HepG2 (cell line): Measurements from ENCODE around the gene ZBTB17. TPM values are rescaled to one million over a fixed set of nuclear protein-coding genes. Genes with fewer than 3 reads are reported as not detected.

Experiments
- FOSL1 ChIP-seq: sonication (generic); formaldehyde crosslinking; IDR thresholded peaks from 2 replicates; pipeline ENCODE4 v1.9.0; 2021; ENCODE audit warnings: missing genetic modification reagents, borderline replicate concordance
- HNRNPH1 ChIP-seq: fragments of 200-400 bp; formaldehyde crosslinking; optimal IDR thresholded peaks from 2 replicates; pipeline ENCODE3; 2017; ENCODE audit warnings: mild to moderate bottlenecking, low read depth, low read length
- NBN ChIP-seq: fragments of 450-650 bp; conservative IDR thresholded peaks from 2 replicates; pipeline ENCODE4 v1.6.1; 2017
- NCOR1 ChIP-seq: fragments of 200-600 bp; sonication (generic); IDR thresholded peaks from 2 replicates; pipeline ENCODE4 v1.7.0; 2017; ENCODE audit warnings: antibody characterized with exemption, low read length, borderline replicate concordance
- RBAK ChIP-seq: sonication (generic); formaldehyde crosslinking; IDR thresholded peaks from 2 replicates; pipeline ENCODE4 v1.5.1; 2020; ENCODE audit warnings: mild to moderate bottlenecking, missing genetic modification reagents
- RXRB ChIP-seq: IDR thresholded peaks from 2 replicates; pipeline ENCODE4 v1.6.1; 2016; ENCODE audit warnings: borderline replicate concordance, missing genetic modification reagents, missing compliant biosample characterization
- TP53 ChIP-seq: sonication (generic); formaldehyde crosslinking; conservative IDR thresholded peaks from 2 replicates; pipeline ENCODE4 v1.4.0; 2020; ENCODE audit warnings: missing genetic modification reagents
- ZBTB3 ChIP-seq: sonication (generic); formaldehyde crosslinking; IDR thresholded peaks from 2 replicates; pipeline ENCODE4 v1.4.0; 2020; ENCODE audit warnings: low read depth, mild to moderate bottlenecking, moderate library complexity, missing genetic modification reagents, borderline replicate concordance
- ZNF598 ChIP-seq: sonication (generic); formaldehyde crosslinking; IDR thresholded peaks from 2 replicates; pipeline ENCODE4 v1.5.1; 2020; ENCODE audit warnings: mild to moderate bottlenecking, missing genetic modification reagents, borderline replicate concordance
- polyA plus RNA-seq, 8 experiments: library from polyadenylated mRNA; depleted of rRNA in 3 of 8; stranded (reverse) in 7 of 8; unstranded in 1 of 8; fragments of >200 nt; fragmentation: Illumina TruSeq in 4 of 8; extraction: Trizol in 4 of 8; gene quantifications; 2 replicates each; pipeline versions ENCODE4 v1.2.1 to v1.2.3, GENCODE V29; 2011 to 2016; ENCODE audit warnings: low read depth in 4 of 8, missing spikeins in 1 of 8, mixed read lengths in 1 of 8; ENCODE audit not compliant: insufficient read depth in 1 of 8
- total RNA-seq, 5 experiments: library from RNA; depleted of rRNA; stranded (reverse); fragments of >200 nt; fragmentation: Illumina TruSeq; extraction: Trizol; gene quantifications; 2 replicates each; pipeline ENCODE4 v1.2.3, GENCODE V29; 2016; ENCODE audit warnings: low read depth in 1 of 5
- TF ChIP-seq, protein P1 (sequence below): sonication (generic); formaldehyde crosslinking; IDR thresholded peaks from 2 replicates; pipeline ENCODE4 v1.4.0; 2020; ENCODE audit warnings: missing genetic modification reagents
- TF ChIP-seq, protein P2 (sequence below): IDR thresholded peaks from 2 replicates; pipeline ENCODE4 v1.6.1; 2016; ENCODE audit warnings: control low read depth
- TF ChIP-seq, protein P3 (sequence below): sonication (generic); formaldehyde crosslinking; IDR thresholded peaks from 2 replicates; pipeline ENCODE4 v1.4.0; 2020; ENCODE audit warnings: missing genetic modification reagents
- TF ChIP-seq, protein P4 (sequence below): sonication (generic); formaldehyde crosslinking; IDR thresholded peaks from 2 replicates; pipeline ENCODE4 v1.4.0; 2020; ENCODE audit warnings: missing genetic modification reagents, borderline replicate concordance
- TF ChIP-seq, protein P5 (sequence below): sonication (generic); formaldehyde crosslinking; IDR thresholded peaks from 2 replicates; pipeline ENCODE4 v1.5.0; 2020; ENCODE audit warnings: missing genetic modification reagents
- TF ChIP-seq, protein P6 (sequence below): sonication (generic); formaldehyde crosslinking; IDR thresholded peaks from 2 replicates; pipeline ENCODE4 v1.4.0; 2020; ENCODE audit warnings: missing genetic modification reagents

ZBTB17 gene
- total and polyA plus RNA-seq, 2 of the 13 experiments (the other 11 are each of a cell fraction or from before 2014, with no cell fraction given): 16.7 to 17.0 TPM

DNA sequence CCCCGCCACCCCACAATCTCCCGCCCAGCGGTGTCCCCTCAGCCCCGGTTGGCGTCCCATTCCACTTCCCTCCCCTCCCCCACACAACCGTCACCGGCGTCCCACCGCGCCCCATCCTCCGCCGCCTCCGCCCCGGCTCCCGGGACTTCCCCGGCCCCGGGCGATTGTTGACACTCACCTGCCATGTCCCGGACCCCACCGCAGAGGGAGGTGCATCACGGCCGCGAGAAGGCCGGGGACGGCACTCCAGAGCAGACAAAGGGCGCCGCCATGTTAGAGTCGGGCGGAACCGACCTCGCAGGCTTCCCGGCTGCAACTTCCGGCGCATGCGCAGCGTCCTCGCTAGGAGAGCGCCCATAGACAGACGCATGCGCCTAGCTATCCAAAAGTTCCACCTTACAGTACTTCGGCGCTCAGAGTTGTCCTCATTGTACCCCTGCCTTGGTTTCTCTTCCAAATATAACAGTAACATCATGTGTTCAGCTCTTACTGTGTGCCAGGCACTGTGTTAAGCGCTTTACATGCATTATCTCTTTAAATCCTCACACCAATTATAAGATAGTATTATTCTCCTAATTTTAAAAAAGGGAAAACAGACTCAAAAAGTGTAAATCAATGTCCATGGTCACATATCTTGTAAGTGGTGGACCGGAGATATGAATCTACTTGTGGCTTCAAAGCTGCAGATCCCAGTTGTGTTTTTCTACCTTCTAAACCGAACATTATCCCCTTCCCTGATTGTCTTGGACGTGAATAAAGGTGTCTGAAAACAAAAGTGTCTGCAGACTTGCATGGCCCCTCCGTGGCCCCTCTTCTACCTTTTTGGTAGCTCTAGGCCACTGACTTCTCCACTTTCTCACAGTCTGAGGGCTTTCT is at the start of gene ZBTB17 (continued):
- no peak for TF ChIP-seq HNRNPH1
- TF ChIP-seq RXRB (CRISPR knock-in tag): peak; percentile 38; the same call in 1 of the 2 replicates
- TF ChIP-seq, protein P1, sequence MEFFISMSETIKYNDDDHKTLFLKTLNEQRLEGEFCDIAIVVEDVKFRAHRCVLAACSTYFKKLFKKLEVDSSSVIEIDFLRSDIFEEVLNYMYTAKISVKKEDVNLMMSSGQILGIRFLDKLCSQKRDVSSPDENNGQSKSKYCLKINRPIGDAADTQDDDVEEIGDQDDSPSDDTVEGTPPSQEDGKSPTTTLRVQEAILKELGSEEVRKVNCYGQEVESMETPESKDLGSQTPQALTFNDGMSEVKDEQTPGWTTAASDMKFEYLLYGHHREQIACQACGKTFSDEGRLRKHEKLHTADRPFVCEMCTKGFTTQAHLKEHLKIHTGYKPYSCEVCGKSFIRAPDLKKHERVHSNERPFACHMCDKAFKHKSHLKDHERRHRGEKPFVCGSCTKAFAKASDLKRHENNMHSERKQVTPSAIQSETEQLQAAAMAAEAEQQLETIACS (CRISPR knock-in tag): no peak
- TF ChIP-seq, protein P2, sequence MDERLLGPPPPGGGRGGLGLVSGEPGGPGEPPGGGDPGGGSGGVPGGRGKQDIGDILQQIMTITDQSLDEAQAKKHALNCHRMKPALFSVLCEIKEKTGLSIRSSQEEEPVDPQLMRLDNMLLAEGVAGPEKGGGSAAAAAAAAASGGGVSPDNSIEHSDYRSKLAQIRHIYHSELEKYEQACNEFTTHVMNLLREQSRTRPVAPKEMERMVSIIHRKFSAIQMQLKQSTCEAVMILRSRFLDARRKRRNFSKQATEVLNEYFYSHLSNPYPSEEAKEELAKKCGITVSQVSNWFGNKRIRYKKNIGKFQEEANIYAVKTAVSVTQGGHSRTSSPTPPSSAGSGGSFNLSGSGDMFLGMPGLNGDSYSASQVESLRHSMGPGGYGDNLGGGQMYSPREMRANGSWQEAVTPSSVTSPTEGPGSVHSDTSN: no peak
- no peak for TF ChIP-seq TP53
- TF ChIP-seq, protein P3, sequence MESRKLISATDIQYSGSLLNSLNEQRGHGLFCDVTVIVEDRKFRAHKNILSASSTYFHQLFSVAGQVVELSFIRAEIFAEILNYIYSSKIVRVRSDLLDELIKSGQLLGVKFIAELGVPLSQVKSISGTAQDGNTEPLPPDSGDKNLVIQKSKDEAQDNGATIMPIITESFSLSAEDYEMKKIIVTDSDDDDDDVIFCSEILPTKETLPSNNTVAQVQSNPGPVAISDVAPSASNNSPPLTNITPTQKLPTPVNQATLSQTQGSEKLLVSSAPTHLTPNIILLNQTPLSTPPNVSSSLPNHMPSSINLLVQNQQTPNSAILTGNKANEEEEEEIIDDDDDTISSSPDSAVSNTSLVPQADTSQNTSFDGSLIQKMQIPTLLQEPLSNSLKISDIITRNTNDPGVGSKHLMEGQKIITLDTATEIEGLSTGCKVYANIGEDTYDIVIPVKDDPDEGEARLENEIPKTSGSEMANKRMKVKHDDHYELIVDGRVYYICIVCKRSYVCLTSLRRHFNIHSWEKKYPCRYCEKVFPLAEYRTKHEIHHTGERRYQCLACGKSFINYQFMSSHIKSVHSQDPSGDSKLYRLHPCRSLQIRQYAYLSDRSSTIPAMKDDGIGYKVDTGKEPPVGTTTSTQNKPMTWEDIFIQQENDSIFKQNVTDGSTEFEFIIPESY: no peak; the same call in 1 of the 2 replicates
- TF ChIP-seq ZBTB3: 0 out of 2 replicates have a peak, but pooled peaks have one; percentile 62
- TF ChIP-seq FOSL1: no peak
- TF ChIP-seq, protein P4, sequence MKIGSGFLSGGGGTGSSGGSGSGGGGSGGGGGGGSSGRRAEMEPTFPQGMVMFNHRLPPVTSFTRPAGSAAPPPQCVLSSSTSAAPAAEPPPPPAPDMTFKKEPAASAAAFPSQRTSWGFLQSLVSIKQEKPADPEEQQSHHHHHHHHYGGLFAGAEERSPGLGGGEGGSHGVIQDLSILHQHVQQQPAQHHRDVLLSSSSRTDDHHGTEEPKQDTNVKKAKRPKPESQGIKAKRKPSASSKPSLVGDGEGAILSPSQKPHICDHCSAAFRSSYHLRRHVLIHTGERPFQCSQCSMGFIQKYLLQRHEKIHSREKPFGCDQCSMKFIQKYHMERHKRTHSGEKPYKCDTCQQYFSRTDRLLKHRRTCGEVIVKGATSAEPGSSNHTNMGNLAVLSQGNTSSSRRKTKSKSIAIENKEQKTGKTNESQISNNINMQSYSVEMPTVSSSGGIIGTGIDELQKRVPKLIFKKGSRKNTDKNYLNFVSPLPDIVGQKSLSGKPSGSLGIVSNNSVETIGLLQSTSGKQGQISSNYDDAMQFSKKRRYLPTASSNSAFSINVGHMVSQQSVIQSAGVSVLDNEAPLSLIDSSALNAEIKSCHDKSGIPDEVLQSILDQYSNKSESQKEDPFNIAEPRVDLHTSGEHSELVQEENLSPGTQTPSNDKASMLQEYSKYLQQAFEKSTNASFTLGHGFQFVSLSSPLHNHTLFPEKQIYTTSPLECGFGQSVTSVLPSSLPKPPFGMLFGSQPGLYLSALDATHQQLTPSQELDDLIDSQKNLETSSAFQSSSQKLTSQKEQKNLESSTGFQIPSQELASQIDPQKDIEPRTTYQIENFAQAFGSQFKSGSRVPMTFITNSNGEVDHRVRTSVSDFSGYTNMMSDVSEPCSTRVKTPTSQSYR (CRISPR knock-in tag): peak; percentile 84
- no peak for TF ChIP-seq NBN
- TF ChIP-seq ZNF598 (CRISPR knock-in tag): no peak
- TF ChIP-seq, protein P5, sequence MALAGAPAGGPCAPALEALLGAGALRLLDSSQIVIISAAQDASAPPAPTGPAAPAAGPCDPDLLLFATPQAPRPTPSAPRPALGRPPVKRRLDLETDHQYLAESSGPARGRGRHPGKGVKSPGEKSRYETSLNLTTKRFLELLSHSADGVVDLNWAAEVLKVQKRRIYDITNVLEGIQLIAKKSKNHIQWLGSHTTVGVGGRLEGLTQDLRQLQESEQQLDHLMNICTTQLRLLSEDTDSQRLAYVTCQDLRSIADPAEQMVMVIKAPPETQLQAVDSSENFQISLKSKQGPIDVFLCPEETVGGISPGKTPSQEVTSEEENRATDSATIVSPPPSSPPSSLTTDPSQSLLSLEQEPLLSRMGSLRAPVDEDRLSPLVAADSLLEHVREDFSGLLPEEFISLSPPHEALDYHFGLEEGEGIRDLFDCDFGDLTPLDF (CRISPR knock-in tag): peak; percentile 39; the same call in 1 of the 2 replicates
- TF ChIP-seq NCOR1: no peak
- TF ChIP-seq RBAK: no peak
- TF ChIP-seq, protein P6, sequence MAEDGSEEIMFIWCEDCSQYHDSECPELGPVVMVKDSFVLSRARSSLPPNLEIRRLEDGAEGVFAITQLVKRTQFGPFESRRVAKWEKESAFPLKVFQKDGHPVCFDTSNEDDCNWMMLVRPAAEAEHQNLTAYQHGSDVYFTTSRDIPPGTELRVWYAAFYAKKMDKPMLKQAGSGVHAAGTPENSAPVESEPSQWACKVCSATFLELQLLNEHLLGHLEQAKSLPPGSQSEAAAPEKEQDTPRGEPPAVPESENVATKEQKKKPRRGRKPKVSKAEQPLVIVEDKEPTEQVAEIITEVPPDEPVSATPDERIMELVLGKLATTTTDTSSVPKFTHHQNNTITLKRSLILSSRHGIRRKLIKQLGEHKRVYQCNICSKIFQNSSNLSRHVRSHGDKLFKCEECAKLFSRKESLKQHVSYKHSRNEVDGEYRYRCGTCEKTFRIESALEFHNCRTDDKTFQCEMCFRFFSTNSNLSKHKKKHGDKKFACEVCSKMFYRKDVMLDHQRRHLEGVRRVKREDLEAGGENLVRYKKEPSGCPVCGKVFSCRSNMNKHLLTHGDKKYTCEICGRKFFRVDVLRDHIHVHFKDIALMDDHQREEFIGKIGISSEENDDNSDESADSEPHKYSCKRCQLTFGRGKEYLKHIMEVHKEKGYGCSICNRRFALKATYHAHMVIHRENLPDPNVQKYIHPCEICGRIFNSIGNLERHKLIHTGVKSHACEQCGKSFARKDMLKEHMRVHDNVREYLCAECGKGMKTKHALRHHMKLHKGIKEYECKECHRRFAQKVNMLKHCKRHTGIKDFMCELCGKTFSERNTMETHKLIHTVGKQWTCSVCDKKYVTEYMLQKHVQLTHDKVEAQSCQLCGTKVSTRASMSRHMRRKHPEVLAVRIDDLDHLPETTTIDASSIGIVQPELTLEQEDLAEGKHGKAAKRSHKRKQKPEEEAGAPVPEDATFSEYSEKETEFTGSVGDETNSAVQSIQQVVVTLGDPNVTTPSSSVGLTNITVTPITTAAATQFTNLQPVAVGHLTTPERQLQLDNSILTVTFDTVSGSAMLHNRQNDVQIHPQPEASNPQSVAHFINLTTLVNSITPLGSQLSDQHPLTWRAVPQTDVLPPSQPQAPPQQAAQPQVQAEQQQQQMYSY (CRISPR knock-in tag): no peak
